Activated naive CD4-positive, alpha-beta T cell (primary cell): Measurements from ENCODE around the gene GAB3.

ENCODE experiments used
- DNase-seq, 4 experiments: peaks; one replicate each; lab custom pipeline; 2025; lab: John Stamatoyannopoulos, UW

Gene GAB3, protein sequence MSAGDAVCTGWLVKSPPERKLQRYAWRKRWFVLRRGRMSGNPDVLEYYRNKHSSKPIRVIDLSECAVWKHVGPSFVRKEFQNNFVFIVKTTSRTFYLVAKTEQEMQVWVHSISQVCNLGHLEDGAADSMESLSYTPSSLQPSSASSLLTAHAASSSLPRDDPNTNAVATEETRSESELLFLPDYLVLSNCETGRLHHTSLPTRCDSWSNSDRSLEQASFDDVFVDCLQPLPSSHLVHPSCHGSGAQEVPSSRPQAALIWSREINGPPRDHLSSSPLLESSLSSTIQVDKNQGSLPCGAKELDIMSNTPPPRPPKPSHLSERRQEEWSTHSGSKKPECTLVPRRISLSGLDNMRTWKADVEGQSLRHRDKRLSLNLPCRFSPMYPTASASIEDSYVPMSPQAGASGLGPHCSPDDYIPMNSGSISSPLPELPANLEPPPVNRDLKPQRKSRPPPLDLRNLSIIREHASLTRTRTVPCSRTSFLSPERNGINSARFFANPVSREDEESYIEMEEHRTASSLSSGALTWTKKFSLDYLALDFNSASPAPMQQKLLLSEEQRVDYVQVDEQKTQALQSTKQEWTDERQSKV

DNA sequence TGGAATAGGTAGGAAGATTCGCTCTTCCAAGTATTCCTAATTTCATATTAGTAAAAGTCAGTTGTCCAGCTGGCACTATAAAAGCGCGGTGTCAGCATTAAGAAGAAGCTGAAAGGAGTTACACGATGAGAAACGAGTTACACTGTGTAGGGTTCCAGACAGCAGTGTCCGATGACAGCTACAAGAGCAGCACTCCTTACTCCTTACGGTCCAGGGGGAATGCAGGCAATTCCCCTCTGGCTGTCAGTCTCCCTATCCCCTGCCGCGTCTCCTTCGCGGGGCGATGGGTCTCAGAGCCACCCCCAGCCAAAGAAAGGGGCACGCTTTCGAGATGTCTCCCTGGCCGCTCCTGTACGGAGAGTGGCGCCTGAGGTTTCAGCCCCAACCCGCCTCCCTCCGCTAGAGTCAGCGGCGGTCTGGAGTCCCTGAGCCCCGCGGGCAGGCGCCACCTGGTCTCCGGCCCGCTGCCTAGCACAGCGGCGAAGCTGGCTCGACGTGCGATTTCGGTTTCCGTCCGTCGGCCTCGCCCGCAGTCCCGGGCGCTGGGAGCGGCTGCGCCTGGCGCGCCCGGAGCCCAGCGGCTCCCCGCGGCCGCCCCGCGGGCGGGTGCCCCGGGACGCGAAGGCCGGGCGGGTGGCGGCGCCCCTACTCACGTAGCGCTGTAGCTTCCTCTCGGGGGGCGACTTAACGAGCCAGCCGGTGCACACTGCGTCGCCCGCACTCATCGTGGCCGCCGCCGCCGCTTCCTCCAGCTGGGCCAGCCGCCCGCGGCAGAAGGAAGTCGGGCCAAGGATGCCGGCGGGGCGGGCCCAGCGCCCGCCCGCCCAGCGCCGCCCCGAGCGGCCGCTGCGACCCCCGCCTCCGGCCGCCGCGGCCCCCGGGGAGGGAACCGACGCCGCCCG, at the start of gene GAB3:
TSS of gene GAB3 (minus strand) at position 777 of the 902 bp plus-strand sequence. CDS start at position 725, 52 bp downstream.
- DNase-seq, result peak in 2 of 4 experiments; percentile 5 to 36

DNA sequence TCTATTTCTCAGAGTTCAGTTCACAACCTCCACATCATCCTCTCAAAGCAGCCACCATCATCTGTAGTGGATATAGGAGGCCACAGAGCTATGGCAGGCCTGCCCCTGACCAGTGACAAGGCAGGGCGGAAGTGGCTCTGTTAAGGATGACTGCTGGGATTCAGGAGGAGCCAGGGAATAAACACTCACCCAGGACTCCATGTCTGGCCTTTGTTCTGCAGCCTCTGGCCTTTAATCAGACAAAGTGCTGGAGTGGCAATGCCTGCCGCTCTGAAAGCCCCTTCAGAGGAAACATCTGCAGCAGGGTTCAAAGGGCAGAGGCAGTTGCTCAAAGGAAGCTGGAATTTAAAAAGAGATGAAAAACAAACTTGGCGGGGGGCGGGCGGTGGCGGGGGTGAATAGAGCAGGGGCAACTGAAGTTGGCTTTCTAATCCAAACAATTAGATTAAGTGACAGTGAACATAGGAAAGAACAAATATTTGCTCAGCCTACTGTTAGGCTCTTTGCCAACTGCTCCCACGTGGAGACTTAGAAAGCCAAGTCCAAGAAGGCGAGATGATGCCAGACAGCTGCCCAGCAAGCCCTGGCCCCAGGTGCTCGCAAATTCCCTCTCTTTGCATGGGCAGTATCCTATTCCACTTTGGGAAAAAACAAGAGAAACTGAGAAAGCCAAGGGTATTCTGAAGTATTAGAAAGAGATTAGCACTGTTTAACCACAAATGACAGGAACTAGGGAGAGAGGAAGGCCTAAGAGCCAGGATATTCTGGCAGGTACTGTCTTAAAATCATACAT, 48.9 kb upstream of the GAB3 start:
- no peak for DNase-seq

DNA sequence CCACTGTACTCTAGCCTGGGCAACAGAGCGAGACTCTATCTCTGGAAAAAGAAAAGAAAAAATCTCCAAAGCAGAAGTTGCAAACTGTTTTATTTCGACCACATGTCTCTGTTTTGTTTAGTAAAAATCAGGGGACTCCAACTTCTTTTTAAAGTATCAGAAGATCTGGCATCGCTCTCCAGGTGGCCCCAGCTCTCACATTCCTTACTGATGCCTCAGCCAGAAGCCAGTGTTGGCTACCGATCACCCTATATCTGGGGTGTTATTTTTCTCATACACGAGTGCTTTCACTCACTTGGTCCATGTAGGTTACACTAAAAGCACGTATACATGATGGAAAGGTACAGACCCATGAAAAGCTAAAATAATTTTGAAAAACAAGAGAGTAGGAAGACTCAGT, 46.1 kb upstream of the GAB3 start:
- no peak for DNase-seq

DNA sequence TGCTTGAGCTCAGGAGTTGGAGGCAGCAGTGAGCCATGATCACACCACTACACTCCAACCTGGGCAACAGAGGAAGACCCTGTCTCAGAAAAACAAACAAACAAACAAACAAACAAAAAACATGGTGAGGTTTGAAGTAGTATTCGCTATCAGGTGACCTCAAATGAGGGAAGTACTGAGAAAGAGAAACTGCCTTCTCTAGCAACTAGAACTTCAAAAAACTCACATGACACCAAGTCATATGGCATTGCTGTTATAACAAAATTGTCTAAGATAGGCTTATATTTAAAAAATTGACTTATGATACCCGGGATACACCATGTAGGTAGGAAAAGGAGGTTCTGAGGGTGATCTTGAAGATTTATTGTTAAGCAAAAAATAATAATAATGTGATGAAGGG, 44.1 kb upstream of the GAB3 start:
- DNase-seq, result no peak

DNA sequence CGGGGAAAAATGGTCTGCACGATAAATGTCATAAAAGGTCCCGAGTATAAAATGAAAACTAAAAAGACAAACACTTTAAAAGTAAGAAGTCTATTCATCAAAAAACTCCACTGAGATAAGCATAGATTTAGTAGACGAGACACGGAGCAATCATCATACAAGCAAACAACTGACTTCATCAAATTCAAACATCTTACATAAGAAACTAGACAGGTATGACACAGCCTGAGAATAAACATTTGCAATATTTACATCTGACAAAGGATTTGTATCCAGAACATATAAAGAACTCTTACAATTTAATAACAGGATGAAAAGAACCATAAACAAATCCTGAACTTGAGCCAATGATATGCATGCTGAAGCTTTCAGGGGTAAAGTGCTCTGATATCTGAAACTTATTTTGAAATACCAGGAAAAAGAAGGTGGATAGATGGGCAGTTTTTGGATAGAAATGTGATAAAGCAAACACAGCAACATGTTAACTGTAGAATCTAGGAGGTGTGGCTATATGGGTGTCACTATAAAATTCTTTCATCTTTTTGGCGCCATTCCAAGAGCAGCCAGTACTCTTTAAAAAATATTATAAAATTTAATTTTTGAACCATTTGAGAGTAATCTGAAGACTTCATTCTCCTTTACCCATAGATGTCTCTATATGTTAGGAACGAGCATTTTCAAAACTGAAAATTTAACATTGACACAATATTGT, 42.4 kb upstream of the GAB3 start:
- DNase-seq, result no peak

DNA sequence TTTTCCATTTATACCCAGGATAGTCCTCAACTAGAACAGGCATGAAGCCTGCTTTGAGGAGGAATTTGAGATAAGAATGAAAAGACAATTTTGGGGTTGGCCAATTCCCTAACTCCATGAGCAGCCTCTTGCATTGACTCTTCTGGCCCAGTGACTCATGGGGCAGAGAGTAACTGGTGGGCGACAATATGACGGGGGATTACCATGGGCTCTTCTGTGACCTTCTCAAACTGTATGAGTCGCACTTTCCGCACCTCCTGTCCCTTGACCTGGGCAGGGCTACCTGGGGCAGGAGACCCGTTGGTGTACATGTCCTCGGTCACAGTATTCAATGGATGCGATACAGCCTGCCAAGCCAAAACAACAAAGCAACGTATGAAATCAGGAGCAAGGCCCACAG, 41.1 kb upstream of the GAB3 start:
- no peak for DNase-seq

DNA sequence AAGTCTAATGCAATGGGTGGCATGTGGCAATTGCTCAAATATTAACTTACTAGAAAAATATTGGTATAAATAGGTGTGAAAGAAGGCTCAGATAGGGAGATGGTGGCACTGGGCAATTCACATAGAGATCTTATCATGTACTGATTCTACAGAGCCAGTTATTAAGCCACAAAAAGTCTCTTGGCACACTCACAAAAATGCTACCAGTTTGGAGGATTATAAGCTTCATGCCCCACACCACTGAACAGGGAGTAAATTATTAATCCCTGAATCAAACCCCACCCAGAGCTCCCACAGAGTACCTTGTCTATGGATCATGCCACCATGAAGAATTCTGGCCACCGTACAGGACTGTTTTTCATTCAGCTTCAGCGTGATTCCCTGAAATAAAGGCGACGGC, 40.6 kb upstream of the GAB3 start:
- no peak for DNase-seq

DNA sequence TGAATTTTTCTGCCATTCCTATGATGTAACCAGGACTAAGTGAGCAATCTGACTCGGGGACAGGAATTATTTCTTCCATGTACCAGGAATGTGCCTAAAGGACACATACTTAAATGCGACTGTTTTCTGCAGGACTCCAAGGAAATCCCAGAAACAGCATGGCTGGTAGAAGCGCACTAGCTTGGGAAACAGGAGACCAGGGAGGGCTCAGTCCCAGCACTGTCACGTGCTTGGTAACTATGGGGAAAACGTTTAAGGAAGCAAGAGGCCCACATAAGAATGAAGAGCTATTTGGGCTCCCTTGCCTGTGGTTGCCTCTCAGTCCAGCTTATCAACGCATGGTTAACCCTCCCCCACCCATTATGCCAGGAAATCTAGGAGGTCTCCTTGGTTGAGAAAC, 34.8 kb upstream of the GAB3 start:
- no peak for DNase-seq

DNA sequence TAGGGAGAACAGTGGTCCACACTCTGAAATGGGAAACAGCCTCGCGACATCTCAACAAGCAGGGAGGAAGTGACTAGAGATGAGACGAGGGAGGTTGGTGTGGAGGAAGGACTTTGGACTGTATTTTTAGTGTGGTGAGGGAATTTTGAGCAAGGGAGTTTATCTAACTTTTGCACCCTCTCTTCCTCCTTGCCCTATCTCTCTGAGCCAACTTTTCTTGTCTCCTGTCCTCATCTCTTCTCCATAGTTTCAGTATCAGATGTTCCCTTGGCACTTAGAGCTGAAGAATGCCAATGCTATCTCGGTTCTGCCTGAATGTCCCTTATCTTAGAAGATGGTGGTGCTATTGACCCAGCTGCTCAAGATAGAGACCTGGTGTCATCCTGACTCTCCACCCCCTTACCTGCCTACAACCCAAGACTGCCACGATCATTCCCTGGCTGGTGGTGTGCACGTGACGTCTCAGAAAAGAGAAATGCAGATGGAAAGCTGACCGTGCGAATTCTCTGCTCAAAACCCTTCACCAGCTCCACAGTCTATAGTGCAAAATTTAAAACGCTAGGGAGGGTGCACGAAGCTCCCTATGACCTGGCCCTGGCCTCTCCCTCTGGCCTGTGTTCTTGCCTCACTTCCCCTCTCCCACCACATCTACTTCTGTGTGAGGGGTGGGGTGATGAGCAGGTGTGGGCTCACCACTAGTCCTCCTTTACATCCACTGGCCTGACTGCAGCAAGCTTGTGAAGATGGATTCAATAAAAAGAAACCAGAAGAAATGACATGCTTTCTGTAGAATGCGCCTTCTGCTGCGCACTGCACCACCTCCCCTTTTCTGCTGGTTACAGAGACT, 33.5 kb upstream of the GAB3 start:
- no peak for DNase-seq

DNA sequence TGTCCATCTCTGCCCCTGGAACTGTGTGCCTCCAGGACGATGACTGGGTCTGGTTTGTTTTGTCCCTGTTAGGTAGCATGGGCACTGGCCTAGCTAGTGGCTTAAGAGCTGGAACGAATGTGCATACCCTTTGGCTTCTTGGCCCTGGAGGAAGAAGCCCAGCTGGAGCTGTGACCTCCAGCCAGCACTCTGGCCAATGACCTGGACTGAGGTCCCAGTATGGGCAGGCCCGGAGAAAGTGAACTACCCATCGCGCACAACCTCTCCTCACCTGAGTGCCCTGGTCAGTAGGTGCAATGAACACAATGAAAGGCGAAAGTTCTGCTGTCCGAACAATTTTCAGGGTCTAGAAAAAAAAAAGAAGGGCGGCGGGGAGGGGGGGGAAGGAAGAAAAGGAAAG, 30.1 kb upstream of the GAB3 start:
- no peak for DNase-seq

DNA sequence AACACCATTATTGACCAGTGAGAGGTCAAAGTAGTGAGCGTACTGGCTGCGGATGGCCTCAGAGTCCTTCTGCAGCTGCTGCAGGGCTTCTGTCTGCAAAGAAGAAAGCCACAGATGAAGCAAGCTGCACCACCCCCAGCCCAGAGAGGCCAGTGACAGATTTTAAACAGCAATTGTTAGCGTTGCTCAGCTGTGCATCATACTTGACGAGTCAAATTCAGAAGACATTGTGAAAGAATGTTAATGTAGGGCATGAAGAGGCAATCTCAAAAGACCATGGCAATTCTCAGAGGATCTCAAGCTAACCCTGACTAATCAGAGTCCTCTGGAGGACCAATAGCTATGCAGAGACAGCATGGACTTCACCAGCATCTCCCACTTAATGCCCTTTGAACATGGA, 28.4 kb upstream of the GAB3 start:
- no peak for DNase-seq

DNA sequence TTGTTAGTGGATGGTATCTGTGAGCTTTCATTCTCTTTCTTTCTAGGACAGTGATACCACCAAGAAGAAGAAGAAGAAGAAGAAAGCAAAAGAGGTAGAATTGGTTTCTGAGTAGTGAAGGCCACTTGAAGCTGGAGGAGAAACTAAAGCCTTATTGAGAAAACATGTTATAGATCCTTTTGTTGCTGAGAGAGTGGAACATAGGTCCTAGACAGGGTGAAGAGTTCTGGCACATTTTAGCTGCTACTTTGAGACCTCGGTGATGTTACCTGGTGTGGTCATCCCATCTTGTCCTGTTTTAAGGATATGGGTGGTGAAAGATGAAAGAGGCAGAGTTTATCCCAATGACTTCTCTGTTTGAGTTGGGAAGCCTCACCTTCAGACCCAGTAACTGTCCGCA, 25.9 kb upstream of the GAB3 start:
- DNase-seq, result no peak

DNA sequence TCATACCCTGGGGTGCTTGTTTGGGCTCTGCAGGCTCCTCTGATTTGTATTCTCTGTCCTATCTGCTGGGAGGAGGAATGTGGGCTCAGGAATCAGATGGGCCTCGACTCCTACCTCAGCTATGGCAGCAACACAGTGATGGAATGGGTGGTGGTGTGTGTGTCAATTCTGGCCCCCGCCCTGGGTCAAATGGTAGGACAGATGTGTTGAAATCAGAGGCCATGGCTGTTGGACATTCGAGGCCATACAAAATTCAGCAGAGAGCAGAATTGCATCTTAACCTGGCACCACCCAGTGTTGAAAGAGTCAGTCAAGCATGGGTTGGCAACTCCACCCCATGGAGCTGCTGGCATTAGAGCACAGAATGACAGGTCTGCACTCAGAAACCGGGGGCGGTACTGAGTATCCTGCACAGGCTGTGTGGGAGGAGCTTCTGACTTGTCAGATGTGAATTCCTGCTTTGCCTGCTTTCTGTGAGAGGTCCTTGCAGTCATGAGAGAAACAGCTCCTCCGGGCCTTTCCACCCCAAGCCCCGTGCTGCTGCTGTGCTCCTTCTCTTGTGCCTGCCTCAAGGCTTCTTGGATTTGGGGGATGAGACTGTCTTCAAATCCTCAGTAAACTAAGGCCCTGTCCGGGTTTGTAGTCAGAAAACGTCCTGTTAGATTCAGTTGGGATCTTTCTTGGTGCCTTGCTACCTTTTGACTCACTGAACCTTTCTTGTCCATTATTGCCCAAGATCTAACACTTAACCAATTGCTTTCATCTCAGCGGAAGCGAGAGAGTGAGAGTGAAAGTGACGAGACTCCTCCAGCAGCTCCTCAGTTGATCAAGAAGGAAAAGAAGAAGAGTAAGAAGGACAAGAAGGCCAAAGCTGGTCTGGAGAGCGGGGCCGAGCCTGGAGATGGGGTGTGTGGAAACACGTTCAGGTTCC, 24.8 kb upstream of the GAB3 start:
- no peak for DNase-seq

DNA sequence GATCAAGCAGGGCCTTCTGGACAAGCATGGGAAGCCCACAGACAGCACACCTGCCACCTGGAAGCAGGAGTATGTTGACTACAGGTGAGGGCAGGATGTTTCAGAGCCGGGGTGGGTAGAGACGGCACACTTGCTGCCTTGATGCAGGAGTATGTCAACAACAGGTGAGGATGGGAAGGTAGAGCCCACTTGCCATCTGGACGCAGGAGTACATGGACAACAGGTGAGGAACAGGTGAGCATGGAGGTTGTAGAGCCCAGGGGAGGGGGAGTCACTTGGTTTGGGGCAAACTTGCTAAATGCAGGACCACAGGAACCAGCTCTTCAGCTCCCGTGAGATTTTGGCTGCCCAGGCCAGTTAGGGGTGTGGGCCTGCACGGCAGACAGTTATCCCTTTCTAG, 23.7 kb upstream of the GAB3 start:
- no peak for DNase-seq

DNA sequence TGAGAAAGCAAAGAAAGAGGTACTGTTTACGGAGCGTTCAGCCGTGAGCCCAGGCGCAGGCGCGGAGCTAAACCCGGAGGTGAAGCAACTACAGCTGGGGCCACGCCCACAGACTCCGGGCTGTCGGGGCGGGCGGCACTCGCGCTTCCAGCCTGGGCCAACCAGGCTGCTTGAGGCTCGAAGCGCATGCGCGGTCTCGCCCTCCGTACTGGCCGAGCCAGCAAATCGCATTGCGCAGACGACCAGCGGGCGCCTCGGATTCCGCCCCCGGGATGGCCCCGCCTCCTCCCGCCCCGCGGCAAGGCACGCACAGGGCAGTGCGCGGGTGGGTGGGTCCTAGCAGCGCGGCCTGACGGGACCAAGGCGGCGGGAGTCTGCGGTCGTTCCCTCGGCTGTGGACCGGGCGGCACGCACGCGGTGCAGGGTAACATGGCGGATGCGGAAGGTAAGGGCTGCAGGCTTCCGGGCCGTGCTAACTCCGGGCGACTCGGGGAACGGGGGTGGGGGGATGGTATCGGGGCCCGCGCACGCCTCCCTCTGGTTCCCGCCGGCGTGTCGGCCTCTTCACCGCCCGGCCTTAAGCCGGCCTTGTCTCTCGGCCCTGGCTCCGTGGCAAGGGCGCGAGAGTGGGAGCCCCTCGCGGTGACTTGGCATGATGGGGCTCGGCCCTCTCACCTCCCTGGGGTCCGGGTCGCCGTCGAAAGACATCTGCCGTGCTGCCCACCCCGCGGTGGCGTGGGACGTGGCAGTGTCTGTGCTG, 11.8 kb upstream of the GAB3 start, which contains the start of gene DKC1:
TSS of gene DKC1 (plus strand) at position 328 of the 760 bp plus-strand sequence. CDS start at position 430, 102 bp downstream.
- peak; percentile 81 to 92 (median 85) for DNase-seq

DNA sequence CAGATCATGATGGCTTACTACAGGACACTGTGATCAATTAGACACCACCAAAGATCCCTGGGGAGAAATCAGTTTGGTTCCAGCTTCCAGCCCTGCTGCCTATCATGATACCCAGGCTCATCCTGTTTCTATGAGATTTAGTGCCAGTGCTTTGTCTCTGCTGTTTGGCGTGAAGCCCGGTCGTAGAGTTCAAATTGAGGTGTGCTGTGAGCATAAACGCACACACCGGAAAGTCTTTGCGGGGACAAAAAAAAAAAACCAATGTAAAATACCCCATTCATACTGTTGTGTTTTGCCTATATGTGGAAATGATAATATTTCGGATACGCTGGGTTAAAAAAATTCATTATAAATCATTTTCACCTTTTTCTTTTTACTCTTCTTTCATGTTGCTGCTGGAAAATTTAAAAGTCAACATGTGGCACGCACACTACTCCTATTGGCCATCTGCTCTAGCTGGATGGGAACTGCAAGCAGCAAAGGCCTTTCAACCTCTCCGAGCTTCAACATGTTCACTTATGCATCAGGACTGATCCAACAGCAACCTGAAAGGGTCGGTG, 11.2 kb upstream of the GAB3 start:
- peak in 1 of 4 experiments; percentile 4 for DNase-seq

DNA sequence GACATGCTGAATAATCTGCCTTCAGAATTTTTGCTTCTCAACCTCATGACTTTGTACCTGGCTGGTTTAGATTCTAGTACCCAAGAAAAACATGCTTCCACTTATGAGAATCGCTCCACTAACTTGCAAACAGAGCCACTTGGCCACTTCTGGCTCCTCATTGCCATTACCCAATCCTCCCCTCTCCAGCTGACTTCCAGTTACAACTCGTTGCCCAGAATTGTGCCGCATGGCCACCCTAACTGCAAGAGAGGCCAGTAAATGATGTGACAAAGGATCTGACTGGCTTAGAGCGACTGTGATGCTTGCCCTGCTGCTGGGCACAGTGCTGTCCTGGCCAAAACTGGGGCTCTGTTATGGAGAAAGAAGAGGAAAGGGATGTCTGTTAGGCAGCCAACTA, 7.8 kb upstream of the GAB3 start:
- DNase-seq, result no peak
